HepG2 (cell line): ENCODE data around the gene IGHMBP2. TPM values are rescaled to one million over a fixed set of nuclear protein-coding genes. Genes with fewer than 3 reads are reported as not detected.

Experiments used
- ATAC-seq: fragments of 200-7000 bp; cut with Tn5 transposase; 3 replicates; pipeline ENCODE4 v1.9.1; 2020; ENCODE audit warnings: mild to moderate bottlenecking, moderate library complexity
- BruUV-seq: library from RNA; stranded (reverse); fragments of 400-500 nt; replicated peaks from 2 replicates; lab custom pipeline; 2021; lab: Mats Ljungman, UMichigan
- CTCF ChIA-PET: fragments of 300-600 bp; formaldehyde crosslinking; extraction: SDS; loops from one replicate; lab custom pipeline; 2021; ENCODE audit warnings: low total read pairs, inconsistent platforms, low intra/inter-chr PET ratio; lab: Yijun Ruan, JAX
- POLR2A ChIA-PET: fragments of 350-600 bp; sonication (Branson Sonifier 250); formaldehyde crosslinking; loops from one replicate; lab custom pipeline; 2020; ENCODE audit warnings: antibody characterized with exemption, inconsistent platforms; lab: Yijun Ruan, JAX
- DNase-seq: peaks from one replicate; pipeline ENCODE4 v3.0.0-alpha.2; 2015; ENCODE audit warnings: low spot score
- FAIRE-seq: peaks from 3 replicates; lab custom pipeline; 2011; peaks lifted over from hg19 to GRCh38; lab: Jason Lieb, UNC
- H2AFZ ChIP-seq: one replicate; pipeline ENCODE4 v1.6.1; 2011; ENCODE audit warnings: low read length, inconsistent platforms
- H3K27ac ChIP-seq: fragments of 300-600 bp; 3 replicates; pipeline ENCODE4 v1.8.0; 2011; ENCODE audit warnings: mixed run types, mild to moderate bottlenecking, mixed read lengths, low read length, inconsistent platforms; ENCODE audit not compliant: insufficient read depth; ENCODE audit errors: extremely low read length
- H3K27me3 ChIP-seq, 2 experiments: fragments of 200-600 bp in 1 of 2; 2 replicates in 1 of 2; 3 replicates in 1 of 2; pipeline versions ENCODE4 v1.6.0 to v1.8.0; 2011; ENCODE audit warnings: low read length in 2 of 2, mild to moderate bottlenecking in 2 of 2, moderate library complexity in 2 of 2, inconsistent platforms in 1 of 2; ENCODE audit not compliant: insufficient read depth in 2 of 2, control insufficient read depth in 1 of 2
- H3K36me3 ChIP-seq, 2 experiments: fragments of 200-600 bp in 1 of 2; replicated peaks in 1 of 2; 2 replicates in 1 of 2; 3 replicates in 1 of 2; pipeline versions ENCODE4 v1.5.1 to v1.8.0; 2011; ENCODE audit warnings: low read length in 2 of 2, inconsistent platforms in 1 of 2; ENCODE audit not compliant: insufficient read depth in 2 of 2, control insufficient read depth in 1 of 2
- H3K4me1 ChIP-seq: 2 replicates; pipeline ENCODE4 v1.5.1; 2012; ENCODE audit warnings: low read length, inconsistent platforms; ENCODE audit not compliant: insufficient read depth
- H3K4me2 ChIP-seq: 2 replicates; pipeline ENCODE4 v1.6.0; 2011; ENCODE audit warnings: low read depth, low read length, inconsistent platforms
- H3K4me3 ChIP-seq, 3 experiments: fragments of 200-600 bp in 1 of 3; sonication (generic), shearing (Covaris generic) in 1 of 3; replicated peaks in 1 of 3; 2 replicates each; pipeline ENCODE4 v1.5.1; 2011 to 2016; ENCODE audit warnings: low read length in 3 of 3, inconsistent platforms in 2 of 3, low read depth in 2 of 3, mild to moderate bottlenecking in 2 of 3, control low read depth in 1 of 3, mixed read lengths in 1 of 3; ENCODE audit not compliant: insufficient read depth in 1 of 3
- H3K79me2 ChIP-seq: one replicate; pipeline ENCODE4 v1.6.1; 2011; ENCODE audit warnings: low read length, inconsistent platforms; ENCODE audit not compliant: insufficient read depth
- H3K9ac ChIP-seq: 2 replicates; pipeline ENCODE4 v1.6.0; 2011; ENCODE audit warnings: mild to moderate bottlenecking, low read depth, low read length, inconsistent platforms; ENCODE audit not compliant: insufficient read depth
- H3K9me3 ChIP-seq: 2 replicates; pipeline ENCODE4 v1.5.1; 2012; ENCODE audit warnings: mild to moderate bottlenecking, low read length
- H4K20me1 ChIP-seq: 2 replicates; pipeline ENCODE4 v1.6.0; 2011; ENCODE audit warnings: inconsistent platforms, mild to moderate bottlenecking, low read length, moderate library complexity; ENCODE audit not compliant: insufficient read depth
- ATF2 ChIP-seq: sonication (generic); formaldehyde crosslinking; IDR thresholded peaks from 2 replicates; pipeline ENCODE4 v1.4.0; 2020; ENCODE audit warnings: missing genetic modification reagents
- CHCHD3 ChIP-seq: sonication (generic); formaldehyde crosslinking; IDR thresholded peaks from 2 replicates; pipeline ENCODE4 v1.8.0; 2022; ENCODE audit warnings: mild to moderate bottlenecking, missing genetic modification reagents, moderate library complexity
- KMT2A ChIP-seq: sonication (generic); formaldehyde crosslinking; IDR thresholded peaks from 2 replicates; pipeline ENCODE4 v1.4.0; 2020; ENCODE audit warnings: missing genetic modification reagents
- PCBP1 ChIP-seq: fragments of 200-400 bp; formaldehyde crosslinking; IDR thresholded peaks from 2 replicates; pipeline ENCODE4 v1.6.1; 2017; ENCODE audit warnings: mild to moderate bottlenecking, low read depth, low read length, borderline replicate concordance
- POGZ ChIP-seq: sonication (generic); formaldehyde crosslinking; IDR thresholded peaks from 2 replicates; pipeline ENCODE4 v1.4.0; 2020; ENCODE audit warnings: mild to moderate bottlenecking, missing genetic modification reagents
- REPIN1 ChIP-seq: sonication (generic); formaldehyde crosslinking; IDR thresholded peaks from 2 replicates; pipeline ENCODE4 v1.8.0; 2022; ENCODE audit warnings: missing genetic modification reagents, low read depth, mild to moderate bottlenecking, borderline replicate concordance
- SPEN ChIP-seq: sonication (generic); formaldehyde crosslinking; IDR thresholded peaks from 2 replicates; pipeline ENCODE4 v1.5.1; 2020; ENCODE audit warnings: low read depth, mild to moderate bottlenecking, missing genetic modification reagents
- TBX2 ChIP-seq: sonication (generic); formaldehyde crosslinking; IDR thresholded peaks from 2 replicates; pipeline ENCODE4 v1.5.0; 2020; ENCODE audit warnings: missing genetic modification reagents, mild to moderate bottlenecking, borderline replicate concordance
- ZMYM3 ChIP-seq: sonication (generic); formaldehyde crosslinking; IDR thresholded peaks from 2 replicates; pipeline ENCODE4 v1.5.1; 2020; ENCODE audit warnings: mild to moderate bottlenecking, missing genetic modification reagents
- ZNF549 ChIP-seq: sonication (generic); formaldehyde crosslinking; IDR thresholded peaks from 2 replicates; pipeline ENCODE4 v1.5.0; 2020; ENCODE audit warnings: missing genetic modification reagents
- ZNF609 ChIP-seq: sonication (generic); formaldehyde crosslinking; IDR thresholded peaks from 2 replicates; pipeline ENCODE4 v1.4.0; 2020; ENCODE audit warnings: mild to moderate bottlenecking, missing genetic modification reagents, borderline replicate concordance
- ZNF724P ChIP-seq: sonication (generic); formaldehyde crosslinking; IDR thresholded peaks from 2 replicates; pipeline ENCODE4 v1.8.0; 2022; ENCODE audit warnings: missing genetic modification reagents, borderline replicate concordance
- ZNF883 ChIP-seq: sonication (generic); formaldehyde crosslinking; IDR thresholded peaks from 2 replicates; pipeline ENCODE4 v1.5.1; 2020; ENCODE audit warnings: mild to moderate bottlenecking, missing genetic modification reagents; ENCODE audit errors: not compliant biosample characterization
- WGBS: methylation state at CpG from one replicate; pipeline ENCODE4 v1.1.6; 2017; ENCODE audit warnings: low lambda C conversion rate; 5-methylcytosine and 5-hydroxymethylcytosine counted together
- in situ Hi-C: cut with HindIII; loops from 2 replicates; pipeline ENCODE4 v1.10.0; 2017; ENCODE audit warnings: low pct_unique_long_range_greater_than_20kb; ENCODE audit not compliant: extremely low pct_ligation_motif_present
- intact Hi-C: fragments of 100-400 bp; cut with micrococcal nuclease; formaldehyde crosslinking; loops from one replicate; pipeline ENCODE4 v1.10.0; 2022; ENCODE audit not compliant: unreplicated experiment
- polyA plus RNA-seq, 8 experiments: library from polyadenylated mRNA; depleted of rRNA in 3 of 8; stranded (reverse) in 7 of 8; unstranded in 1 of 8; fragments of >200 nt; fragmentation: Illumina TruSeq in 4 of 8; extraction: Trizol in 4 of 8; gene quantifications; 2 replicates each; pipeline versions ENCODE4 v1.2.1 to v1.2.3, GENCODE V29; 2011 to 2016; ENCODE audit warnings: low read depth in 4 of 8, missing spikeins in 1 of 8, mixed read lengths in 1 of 8; ENCODE audit not compliant: insufficient read depth in 1 of 8
- total RNA-seq, 5 experiments: library from RNA; depleted of rRNA; stranded (reverse); fragments of >200 nt; fragmentation: Illumina TruSeq; extraction: Trizol; gene quantifications; 2 replicates each; pipeline ENCODE4 v1.2.3, GENCODE V29; 2016; ENCODE audit warnings: low read depth in 1 of 5

Gene IGHMBP2
- total and polyA plus RNA-seq, 2 of the 13 experiments (the other 11 are each of a cell fraction or from before 2014, with no cell fraction given): 8.9 to 9.9 TPM

- CTCF ChIA-PET: no interaction called here
Measured at GRCh38 chr11:68859123-68859522, 44.6 kb upstream of the IGHMBP2 start.

GRCh38 chr11:68862421-68862820 lies 41.3 kb upstream of the IGHMBP2 start:
- H3K27ac ChIP-seq: no peak overlapping the region
- FAIRE-seq: no peak
- TF ChIP-seq KMT2A (CRISPR knock-in tag) (no peak), ATF2 (no peak), TBX2 (CRISPR knock-in tag) (0 out of 2 replicates have a peak, but pooled peaks have one; percentile 30), ZNF883 (CRISPR knock-in tag) (no peak), ZNF609 (CRISPR knock-in tag) (no peak), ZNF724P (CRISPR knock-in tag) (no peak), PCBP1 (no peak), REPIN1 (CRISPR knock-in tag) (no peak), ZNF549 (CRISPR knock-in tag) (no peak), CHCHD3 (CRISPR knock-in tag) (no peak)

More at GRCh38 chr11:68859123-68859522, 44.6 kb upstream of the IGHMBP2 start:
- no peak overlapping the region for H3K4me3 ChIP-seq
- WGBS: 74% methylated on average over 8 of the region's 8 CpGs
- ATAC-seq (no peak), FAIRE-seq (no peak), DNase-seq (no peak)
- H3K4me1 ChIP-seq: peaks cover 45% of the 10 kb centered on the region
- H3K36me3 ChIP-seq: no peaks in the 10 kb centered on the region
- H4K20me1 ChIP-seq: no peaks in the 10 kb centered on the region
- intact Hi-C loops (no loop called here), in situ Hi-C loops (no loop called here)
- H3K27me3 ChIP-seq: peaks cover 0 to 3% of the 10 kb centered on the region in 2 experiments; a peak in 1 of 5 replicates
- peaks cover 8% of the 10 kb centered on the region for H3K9me3 ChIP-seq
- BruUV-seq: no TSS peak
- H3K9ac ChIP-seq: no peak overlapping the region
- H2AFZ ChIP-seq: no peak overlapping the region
- no peak for TF ChIP-seq SPEN (CRISPR knock-in tag)
- TF ChIP-seq POGZ: no peak
- peak; percentile 52; the same call in 1 of the 2 replicates for TF ChIP-seq ZMYM3
- POLR2A ChIA-PET: interaction anchor here (3.5 kb wide), 1 partner anchor 15 kb away, joined by 31 read pairs; no protein-coding TSS in a partner anchor
- H3K27ac ChIP-seq: no peak overlapping the region
- no peak overlapping the region for H3K4me2 ChIP-seq
- H3K79me2 ChIP-seq: no peaks in the 10 kb centered on the region

More at GRCh38 chr11:68862421-68862820, 41.3 kb upstream of the IGHMBP2 start:
- POLR2A ChIA-PET: no interaction called here
- CTCF ChIA-PET: no interaction called here
- Histone ChIP-seq H3K79me2 (no peaks in the 10 kb centered on the region), H3K4me1 (peaks cover 24% of the 10 kb centered on the region), H4K20me1 (no peaks in the 10 kb centered on the region), H3K27me3 (peaks cover 0 to 8% of the 10 kb centered on the region in 2 experiments; a peak in 1 of 5 replicates), H3K36me3 (no peaks in the 10 kb centered on the region), H2AFZ (no peak overlapping the region), H3K9ac (no peak overlapping the region), H3K4me3 (no peak overlapping the region), H3K4me2 (peak overlapping the region; percentile 58; the same call in 1 of the 2 replicates), H3K9me3 (peaks cover 9% of the 10 kb centered on the region)
- in situ Hi-C loops (no loop called here), intact Hi-C loops (no loop called here)
- BruUV-seq: no TSS peak
- 11% methylated on average over 6 of the region's 6 CpGs for WGBS
- DNase-seq (no peak), ATAC-seq (no peak)
